ENCODE results near the gene LMBR1. TPM values are rescaled to one million over a fixed set of nuclear protein-coding genes. Genes with fewer than 3 reads are reported as not detected.

LMBR1 gene
- total RNA-seq (2014; rRNA removed; shearing (Covaris generic)): 34.0 and 35.2 TPM in 2 replicates

GRCh38 chr7:156892821-156893706 lies at the start of gene LMBR1:
Gene LMBR1 (minus strand): TSS chr7:156893183. CDS start chr7:156892993, 190 bp downstream.

GRCh38 chr7:156640257-156640948 lies 252.6 kb downstream of the LMBR1 start, which contains the start of gene RNF32:
Gene RNF32 (plus strand): TSS chr7:156640774. CDS start chr7:156643878, 3,104 bp downstream.

Small RNAs within 50 kb of the gene (small RNA-seq; reads per million reads assigned to genes)
- not detected for gene RNU4-31P

Other genes with a start within 250 kb of the LMBR1 start
- gene NOM1, start 56.5 kb upstream of the LMBR1 start, total RNA-seq (2014; rRNA removed; shearing (Covaris generic)): 38.1 and 41.2 TPM in 2 replicates
- 1.8 and 3.2 TPM in 2 replicates for gene MNX1, start 117.5 kb upstream of the LMBR1 start, total RNA-seq (2014; rRNA removed; shearing (Covaris generic))
- gene UBE3C, start 245.7 kb upstream of the LMBR1 start, total RNA-seq (2014; rRNA removed; shearing (Covaris generic)): 61.0 and 66.0 TPM in 2 replicates

All from A375 (cell line).